ENCODE data around the gene RFX8.
"Not testable (repeated sequence)": the region's sequence is repeated elsewhere in the genome, so short reads cannot be mapped to it uniquely, and the experiment has no call there.

The RFX8 gene

DNA sequence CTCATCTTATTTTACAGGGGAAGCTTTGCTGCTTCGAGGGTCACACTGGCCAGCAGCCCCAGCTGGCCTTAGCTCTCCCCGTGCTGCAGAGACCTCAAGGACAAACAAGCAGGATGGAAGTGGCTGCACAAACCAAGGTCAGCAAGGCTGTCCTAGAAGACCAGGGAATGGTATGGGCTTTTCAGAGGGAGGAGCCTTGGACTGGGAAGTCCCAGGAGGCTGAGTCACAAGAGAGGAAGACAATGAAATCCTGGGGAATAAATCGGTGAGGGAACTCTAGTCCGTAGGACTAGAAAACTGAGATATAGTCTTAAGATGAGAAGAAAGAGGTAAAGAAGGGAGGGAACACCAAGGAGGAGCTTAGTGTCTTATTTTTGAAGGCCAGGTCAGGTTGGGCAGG is 103.3 kb downstream of the RFX8 start:
- no peak for DNase-seq

DNA sequence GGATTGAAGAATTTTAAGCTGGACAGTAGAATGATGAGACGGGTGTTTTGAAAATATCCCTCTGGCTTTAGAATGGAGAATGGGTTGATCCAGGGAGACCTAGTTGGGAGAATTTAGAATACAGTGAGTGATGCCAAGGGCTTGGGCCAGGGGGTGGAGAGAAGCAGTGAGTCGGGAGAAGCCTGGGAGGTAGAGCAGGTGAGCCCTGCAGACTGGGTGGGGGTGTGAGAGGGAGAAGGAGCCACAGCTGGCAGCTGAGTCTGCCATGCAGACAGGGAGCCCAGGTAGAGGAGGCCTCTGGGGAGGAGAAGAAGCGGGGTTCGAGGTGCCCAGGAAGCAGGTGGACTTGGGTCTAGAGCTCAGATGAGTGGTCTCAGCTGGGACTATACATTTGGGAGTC is 105.8 kb downstream of the RFX8 start:
- DNase-seq: no peak

DNA sequence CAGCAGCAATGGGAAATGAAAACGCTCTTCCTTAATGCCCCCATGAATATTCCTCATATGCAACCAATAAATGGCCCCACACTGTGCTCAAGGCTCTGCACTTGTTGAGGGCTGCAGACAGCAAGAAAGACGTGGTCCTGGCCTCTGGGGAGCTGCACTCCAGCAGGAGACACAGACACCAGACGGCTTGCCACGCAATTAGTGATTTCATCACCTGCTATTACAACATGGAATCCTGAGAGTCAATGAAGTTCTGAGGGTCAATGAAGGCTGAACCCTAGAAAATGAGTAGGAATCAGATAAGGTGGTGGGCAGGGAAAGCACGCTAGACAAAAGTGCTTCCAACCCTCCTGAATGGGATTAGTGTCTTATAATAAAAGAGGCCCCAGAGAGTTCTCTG is 106.5 kb downstream of the RFX8 start:
- no peak for DNase-seq

DNA sequence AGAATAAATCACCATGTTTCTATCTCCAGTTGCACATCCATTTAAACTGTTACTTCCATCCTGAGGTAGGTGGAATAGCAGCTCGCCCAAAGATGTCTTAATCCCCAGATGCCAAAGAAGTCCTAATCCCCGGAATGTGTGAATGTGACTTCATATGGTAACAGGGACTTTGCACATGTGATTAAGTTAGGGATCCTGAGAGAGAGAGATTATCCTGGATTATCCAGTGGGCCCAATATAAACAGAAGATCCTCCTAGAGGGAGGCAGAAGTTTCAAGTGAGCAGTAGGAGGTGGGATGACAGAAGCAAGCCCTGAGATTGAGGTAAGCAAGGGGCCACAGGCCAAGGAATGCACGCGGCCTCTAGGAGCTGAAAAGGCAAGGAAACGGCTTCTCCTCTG is 107.4 kb downstream of the RFX8 start:
- no peak for DNase-seq

DNA sequence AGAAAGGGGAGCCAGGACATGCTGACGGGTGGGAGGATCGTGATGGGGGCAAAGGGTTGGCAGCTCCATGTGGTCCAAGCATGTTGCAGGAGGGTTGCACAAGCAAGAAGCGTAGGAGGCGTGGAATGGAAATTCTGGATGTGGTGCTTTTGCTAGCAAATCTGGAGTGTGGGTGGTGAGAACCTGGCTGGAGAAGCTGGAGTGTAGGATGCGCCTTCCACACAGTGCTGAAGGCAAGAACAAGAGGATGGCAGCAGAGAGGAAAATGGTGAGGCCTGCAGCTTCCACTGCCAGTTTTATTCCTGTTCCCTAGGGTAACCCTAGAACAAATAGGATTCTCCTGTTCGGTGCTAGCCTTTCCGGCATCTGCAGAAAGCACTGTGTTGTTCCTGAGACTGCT is 110.0 kb downstream of the RFX8 start:
- DNase-seq: no peak

DNA sequence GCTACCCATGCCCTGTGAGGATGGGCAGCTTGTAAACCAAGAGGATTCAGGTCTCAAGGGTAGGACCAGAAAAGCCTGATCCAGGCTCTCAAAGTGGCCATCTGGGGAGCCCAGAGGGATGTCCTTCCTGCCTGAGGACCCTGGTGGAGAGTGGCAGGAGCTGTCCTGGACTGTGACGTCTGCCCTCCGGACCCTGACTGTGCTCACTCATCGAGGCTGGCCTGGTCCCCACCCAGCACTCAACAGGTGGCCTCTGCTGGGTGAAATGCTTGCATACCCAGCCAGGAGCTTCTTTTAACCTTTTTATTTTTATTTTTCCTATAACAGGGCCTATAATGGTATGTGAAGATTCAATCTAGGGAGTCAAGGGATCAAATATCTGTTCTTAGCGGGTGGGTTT is 112.1 kb downstream of the RFX8 start:
- no peak for DNase-seq

DNA sequence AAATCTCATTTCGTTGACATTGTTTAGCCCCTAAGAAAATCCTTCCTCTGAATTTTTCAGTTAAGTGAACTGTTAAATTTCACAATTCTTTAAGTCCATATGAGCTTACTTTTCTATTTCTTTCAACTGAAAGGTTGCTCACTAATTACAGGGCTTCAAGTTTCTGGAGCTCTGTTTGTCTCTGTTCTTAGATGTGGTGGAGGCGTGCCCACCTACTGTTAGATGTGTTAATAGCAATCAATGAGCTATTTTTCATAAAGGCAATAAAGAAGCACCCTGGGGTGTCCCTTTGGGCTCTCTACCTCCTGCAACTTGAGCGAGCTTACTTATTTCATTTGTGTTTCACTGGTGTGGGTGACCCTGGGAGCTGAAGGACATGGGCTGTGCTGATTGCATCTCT is 112.6 kb downstream of the RFX8 start:
- DNase-seq: no peak

DNA sequence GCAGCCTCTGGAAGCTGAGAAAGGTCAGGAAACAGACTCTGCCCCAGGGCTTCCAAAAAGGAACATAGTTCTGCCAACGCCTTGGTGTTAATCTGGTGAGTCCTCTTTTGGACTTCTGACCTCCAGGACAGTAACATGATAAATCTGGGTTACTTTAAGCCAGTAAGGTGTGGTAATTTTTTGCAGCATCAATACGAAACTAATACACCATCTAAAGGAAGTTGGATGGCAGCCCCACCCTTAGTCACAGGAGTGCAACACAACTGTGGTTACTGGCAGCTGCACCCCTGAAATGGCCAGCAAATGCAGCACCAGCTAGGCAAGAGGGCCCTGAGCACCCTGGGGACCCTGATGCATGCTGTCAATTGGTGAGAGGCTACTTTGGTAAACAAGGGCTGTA is 113.4 kb downstream of the RFX8 start:
- no peak for DNase-seq

DNA sequence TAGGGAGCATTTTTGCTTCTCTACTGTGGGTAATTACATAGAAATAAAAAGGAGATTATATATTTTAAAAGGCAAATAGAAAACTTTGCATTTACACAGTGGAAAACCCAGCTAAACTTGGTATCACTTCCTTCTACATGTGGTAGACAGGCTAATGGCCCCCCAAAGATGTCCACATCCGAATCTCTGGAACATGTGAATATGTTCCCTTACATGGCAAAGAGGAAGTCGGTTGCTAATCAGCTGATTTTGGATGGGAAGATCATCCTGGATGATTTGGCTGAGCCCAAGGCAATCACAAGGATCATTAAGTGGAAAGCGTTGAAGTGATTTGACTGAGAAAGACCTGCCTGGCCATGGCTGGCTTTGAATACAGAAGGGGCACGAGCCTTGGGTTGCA is 113.8 kb downstream of the RFX8 start:
- DNase-seq: no peak

DNA sequence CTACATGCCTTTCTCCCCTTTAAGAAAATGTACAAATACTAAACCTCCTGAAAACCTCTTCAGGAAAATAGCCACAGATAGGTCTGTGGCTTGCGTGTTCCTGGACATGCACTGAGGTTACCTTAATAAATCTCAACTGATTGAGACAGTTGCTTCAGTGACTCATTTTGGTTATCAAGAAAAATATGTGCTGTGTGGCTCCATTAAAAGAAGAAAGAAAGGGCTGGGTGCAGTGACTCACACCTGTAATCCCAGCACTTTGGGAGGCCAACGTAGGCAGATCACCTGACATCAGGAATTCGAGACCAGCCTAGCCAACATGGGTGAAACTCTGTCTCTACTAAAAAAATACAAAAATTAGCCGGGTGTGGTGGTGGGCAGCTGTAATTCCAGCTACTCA is 114.7 kb downstream of the RFX8 start:
- no peak for DNase-seq

DNA sequence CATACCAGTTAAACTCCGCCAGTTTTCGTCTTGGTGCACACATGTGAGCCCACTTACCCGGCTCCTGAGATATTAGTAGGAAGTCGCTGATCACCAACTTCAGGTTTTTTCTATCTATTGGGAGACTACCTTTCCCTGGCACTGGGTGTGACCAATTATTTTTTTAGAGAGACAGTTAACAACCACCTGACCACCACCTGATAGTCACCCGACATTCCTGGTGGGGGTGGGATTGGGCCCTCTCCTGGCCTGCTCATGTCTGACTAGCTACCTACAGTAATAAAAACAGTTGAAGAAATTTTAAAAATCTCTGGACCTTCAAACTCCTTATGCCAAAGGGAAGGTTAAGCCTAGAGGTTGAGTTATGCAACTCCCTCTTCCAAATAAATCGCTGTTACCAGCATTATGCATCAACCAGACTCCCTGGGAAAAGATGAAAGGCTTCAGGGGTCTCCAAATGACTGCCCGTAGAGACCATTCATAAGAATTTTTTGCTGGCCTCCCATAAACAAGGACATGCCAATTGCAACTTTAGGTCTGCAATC is 115.4 kb downstream of the RFX8 start:
- DNase-seq: no peak

DNA sequence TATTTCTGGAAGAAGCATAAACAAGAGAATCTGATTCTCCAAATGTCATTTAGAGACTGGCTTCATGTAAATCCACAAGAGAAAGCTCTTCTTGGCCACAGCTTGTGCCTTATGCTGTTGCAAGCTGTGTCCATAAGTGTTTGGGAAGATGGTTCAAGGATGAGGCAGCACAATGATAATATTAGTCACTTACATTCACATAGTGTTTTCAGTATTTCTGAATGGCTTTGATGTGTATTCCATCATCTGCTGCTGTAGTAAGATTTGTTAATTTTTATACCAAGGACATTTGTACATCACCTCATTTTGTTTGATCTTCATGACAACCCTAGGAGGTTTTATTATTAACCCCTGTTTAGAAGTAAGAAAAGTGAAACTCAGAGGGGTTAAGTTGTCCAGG is 117.5 kb downstream of the RFX8 start:
- DNase-seq: no peak

DNA sequence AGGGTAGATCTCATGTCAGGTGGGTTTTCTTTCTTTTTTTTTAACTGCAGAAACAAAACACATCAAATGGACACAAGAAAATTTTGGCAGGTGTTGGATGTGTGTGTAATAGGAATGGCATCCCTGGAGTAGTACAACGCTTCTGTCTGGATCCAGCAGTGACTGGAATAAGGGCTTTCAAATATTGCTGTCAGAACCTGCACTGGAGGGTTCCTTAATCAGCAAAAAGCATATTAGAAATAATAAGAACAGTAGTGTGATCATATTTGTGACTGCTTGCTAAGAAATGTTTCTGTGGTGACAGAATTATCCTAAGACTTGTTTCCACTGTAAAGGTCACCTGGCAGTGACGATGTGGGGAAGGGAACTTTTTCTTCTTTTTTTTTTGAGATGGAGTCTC is 118.4 kb downstream of the RFX8 start:
- DNase-seq: no peak

DNA sequence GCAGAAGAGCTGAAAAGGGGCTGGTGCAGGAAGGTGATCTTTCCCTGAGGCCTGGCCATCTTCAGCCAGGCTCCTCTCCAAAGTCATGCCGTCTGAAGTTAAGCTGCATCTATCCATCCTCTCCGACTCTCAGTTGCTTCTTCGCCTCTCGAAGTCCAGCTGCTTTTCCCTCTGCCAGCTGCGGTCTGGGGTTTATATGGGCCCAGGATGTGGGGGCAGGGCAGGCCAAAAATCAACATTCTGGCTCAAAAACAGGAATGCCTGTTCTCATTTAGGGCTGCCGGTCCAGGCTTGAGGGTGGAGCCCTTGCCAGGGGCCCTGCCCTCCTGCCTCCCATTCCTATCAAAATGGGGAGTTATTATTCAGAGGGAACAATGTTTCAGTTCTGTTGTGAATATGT is 118.9 kb downstream of the RFX8 start:
- no peak for DNase-seq

DNA sequence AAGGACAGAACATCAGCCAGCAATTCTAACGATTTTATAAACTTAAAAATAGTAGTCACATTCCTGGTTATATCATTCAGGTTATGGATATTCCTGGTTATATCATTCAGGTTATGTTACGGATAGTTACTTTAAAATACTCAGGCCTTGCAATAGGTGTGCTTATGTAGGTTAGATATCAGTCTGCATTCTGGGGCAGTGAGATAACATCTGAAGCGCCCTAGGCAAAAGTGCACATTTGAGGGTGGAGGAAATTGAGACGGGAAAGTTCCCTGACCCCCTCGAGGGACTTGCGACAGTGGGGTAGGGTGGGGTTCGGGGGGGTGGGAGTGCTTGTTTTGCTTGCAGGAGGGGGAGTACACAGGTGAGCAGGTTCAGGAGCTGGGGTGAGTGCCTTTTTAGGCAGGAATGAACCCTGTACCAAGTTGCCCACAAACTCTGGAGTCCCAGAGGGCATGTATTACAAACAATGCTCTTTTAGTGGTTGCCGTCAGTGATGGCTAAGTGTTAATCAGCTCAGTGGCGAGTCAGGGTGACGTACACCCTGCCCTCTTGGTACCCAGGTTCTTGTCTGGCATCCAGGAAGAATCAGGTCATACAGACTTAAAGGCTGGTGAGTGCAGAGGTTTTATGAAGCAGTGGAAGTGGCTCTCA is 119.4 kb downstream of the RFX8 start:
- no peak for DNase-seq

DNA sequence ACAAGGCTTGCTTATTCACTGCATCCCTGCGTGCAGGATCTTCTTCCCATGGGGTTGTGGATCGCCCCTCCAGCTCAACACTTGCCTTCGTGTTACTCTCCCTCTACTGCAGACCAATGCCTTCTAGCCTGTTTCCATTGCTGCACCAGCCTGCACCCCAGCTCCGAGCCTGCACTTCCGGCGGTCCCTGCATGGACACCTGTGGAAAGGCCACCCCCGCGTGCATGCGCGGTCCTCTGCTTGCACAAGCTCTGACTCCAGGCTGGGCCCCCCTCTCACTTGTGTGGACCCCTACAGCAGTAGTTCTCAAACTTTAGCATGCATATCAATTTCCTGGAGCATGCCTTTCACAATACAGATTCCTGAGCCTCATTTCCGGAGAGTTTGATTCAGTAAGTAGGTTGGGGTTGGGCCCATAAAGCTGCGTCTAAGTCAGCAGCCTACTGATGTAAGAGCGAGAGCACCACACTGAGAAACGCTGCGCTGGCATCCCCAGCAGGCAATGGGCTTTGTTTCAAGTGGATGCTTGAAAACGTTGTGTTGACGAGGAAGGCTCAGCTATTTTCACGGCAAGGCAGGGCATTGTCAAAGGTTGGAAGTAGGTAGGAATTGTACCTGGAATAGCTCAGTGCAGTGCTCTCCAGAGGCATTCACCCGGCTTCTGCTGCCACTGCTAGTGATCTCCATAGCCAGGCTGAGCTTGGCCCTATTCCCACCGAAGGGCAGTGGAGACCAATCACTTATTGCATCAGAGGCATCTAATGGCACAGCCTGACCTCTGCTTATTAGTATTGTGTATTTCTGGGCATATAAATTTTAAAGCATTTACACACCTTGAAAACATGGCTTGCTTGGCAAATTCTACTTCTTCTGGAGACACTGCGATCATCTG is 120.2 kb downstream of the RFX8 start:
- no peak for DNase-seq

DNA sequence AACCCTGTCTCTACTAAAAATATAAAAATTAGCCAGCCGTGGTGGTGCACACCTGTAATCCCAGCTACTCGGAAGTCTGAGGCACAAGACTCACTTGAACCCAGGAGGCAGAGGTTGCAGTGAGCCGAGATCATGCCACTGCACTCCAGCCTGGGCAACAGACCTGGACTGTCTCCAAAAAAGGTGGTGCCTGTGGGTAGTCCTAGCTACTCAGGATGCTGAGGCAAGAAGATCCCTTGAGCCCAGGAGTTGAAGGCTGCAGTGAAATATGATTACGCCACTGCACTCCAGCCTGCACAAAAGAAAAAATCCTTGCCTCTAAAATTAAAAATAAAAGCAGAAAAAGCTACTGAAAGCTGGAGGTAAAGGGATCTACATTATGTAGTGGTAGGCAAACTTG is 122.3 kb downstream of the RFX8 start:
- DNase-seq: not testable (repeated sequence)

DNA sequence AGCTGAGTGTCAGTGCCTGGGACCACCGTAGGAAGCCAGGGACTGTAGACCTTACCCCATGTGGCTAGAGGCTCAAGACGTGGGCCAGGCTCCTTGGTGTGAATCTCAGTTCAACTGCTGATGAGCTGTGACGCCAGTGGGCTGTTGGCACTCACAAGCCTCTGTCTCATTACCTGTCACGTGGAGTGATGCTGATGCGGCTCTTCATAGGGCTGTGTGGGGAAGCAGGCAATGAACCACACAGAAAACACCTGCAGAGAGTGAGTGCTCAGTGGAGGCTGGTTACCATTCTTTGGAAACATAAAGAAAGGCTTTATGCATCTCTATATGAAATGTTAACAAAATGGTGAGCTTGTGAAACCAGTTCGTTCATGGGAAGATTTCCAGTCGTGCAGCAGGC is 123.7 kb downstream of the RFX8 start:
- no peak for DNase-seq

DNA sequence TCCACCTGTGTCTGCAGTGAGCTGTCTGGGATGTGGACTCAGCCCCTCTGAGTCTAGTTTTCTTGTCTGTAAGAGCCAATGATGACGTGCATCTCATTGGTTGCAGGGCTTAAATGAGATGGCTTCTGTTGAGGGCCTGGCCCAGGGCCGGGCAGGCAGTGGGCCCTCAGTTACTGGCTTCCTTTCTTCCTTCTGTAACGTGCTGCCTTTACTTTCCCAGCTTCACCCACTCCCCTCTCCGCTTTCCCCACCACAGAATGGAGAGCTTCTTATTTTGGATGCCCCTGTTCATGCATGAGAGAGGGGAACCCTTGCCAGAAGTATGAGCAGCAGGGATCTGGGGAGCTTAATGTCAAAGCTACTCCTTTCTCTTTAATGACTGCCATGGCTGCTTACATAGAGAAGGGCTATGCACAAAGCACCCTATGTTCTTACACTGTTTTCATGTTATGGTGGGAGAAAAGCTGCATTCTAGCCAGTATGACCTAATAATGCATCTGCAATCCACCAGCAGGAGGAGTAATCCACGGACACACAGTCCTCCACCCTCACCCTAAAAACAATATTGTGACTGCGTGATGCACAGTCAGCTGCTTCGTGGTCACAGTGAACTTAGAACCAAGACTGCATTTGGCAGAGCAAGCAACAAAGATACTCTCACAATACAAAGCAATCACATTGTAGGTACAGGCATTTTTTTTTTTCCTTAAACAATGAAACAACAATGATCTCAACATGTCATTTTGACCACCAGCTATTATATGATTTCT is 124.8 kb downstream of the RFX8 start:
- no peak for DNase-seq

DNA sequence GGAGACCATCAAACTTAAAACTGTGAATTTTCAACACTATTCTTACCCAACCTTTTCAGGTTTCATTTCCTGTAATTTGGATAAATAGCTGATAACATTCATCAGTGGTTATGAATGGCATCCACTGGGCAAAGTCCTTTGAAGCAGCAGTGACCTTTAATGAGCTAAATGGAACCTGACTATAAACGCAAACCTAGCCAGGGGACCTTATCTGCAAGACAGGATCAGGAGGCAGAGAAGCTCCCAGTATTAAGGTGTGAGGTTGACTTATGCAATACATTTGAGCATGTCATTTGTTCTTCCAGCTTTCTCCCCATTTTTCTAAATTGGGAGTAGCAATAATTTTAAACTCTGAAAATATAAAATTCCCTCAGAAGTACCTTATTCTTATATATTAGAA is 126.0 kb downstream of the RFX8 start:
- no peak for DNase-seq

Measured in eye (tissue), 1 donor.